HG02870 (cell line): ENCODE measurements around the gene ARHGEF33.

Source experiments
- ATAC-seq: cut with Tn5 transposase; IDR thresholded peaks from one replicate; pipeline ENCODE4 v1.9.1; 2021; ENCODE audit warnings: mild to moderate bottlenecking, moderate library complexity; ENCODE audit not compliant: unreplicated experiment

ARHGEF33 gene

GRCh38 chr2:39007875-39008504, 118.3 kb downstream of the ARHGEF33 start:
- ATAC-seq: no peak

- ATAC-seq: no peak
Observed at GRCh38 chr2:39008665-39009064, 119.0 kb downstream of the ARHGEF33 start.

GRCh38 chr2:39013871-39014270, 124.2 kb downstream of the ARHGEF33 start:
- no peak for ATAC-seq

- ATAC-seq: no peak
Observed at GRCh38 chr2:39015424-39015823, 125.7 kb downstream of the ARHGEF33 start.

GRCh38 chr2:39017334-39017733, 127.7 kb downstream of the ARHGEF33 start:
- no peak for ATAC-seq

- ATAC-seq: no peak
Observed at GRCh38 chr2:39018638-39019037, 129.0 kb downstream of the ARHGEF33 start.

- no peak for ATAC-seq
Observed at GRCh38 chr2:39020383-39020782, 130.7 kb downstream of the ARHGEF33 start.

GRCh38 chr2:39022642-39023235, 133.1 kb downstream of the ARHGEF33 start:
- no peak for ATAC-seq

GRCh38 chr2:39023649-39024048, 134.0 kb downstream of the ARHGEF33 start:
- no peak for ATAC-seq

- no peak for ATAC-seq
Observed at GRCh38 chr2:39024833-39025232, 135.2 kb downstream of the ARHGEF33 start.
